ENCODE measurements around the gene DPCD.

DNA sequence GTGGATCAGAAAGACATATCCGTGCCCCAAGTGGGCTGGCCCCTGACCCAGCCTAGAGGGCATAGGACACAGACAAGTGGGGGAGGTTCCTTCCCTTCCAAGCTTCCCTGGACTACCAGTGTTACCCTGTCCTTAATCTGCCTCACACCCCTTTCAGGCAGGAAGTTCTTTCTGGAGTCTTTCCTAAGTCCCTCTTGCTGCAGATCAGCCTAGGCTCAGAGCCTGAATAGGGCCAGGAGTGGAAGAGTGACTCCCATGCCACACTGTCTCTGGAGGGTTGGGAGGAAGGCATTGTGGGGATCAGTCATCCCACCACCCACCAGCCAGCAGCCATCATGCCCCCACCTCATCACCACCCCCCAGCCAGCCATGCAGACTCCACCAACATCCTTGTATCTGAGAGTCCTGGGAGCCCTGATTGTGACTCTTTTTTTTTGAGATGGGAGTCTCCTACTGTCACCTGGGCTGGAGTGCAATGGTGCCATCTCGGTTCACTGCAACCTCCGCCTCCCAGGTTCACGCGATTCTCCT lies 22.7 kb upstream of the DPCD start:
- TF ChIP-seq YY1 (IDR thresholded peaks at IDR 0.05) = no peak
- TF ChIP-seq, protein P1, sequence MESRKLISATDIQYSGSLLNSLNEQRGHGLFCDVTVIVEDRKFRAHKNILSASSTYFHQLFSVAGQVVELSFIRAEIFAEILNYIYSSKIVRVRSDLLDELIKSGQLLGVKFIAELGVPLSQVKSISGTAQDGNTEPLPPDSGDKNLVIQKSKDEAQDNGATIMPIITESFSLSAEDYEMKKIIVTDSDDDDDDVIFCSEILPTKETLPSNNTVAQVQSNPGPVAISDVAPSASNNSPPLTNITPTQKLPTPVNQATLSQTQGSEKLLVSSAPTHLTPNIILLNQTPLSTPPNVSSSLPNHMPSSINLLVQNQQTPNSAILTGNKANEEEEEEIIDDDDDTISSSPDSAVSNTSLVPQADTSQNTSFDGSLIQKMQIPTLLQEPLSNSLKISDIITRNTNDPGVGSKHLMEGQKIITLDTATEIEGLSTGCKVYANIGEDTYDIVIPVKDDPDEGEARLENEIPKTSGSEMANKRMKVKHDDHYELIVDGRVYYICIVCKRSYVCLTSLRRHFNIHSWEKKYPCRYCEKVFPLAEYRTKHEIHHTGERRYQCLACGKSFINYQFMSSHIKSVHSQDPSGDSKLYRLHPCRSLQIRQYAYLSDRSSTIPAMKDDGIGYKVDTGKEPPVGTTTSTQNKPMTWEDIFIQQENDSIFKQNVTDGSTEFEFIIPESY (IDR thresholded peaks at IDR 0.05) = no peak
- TF ChIP-seq, protein P2, sequence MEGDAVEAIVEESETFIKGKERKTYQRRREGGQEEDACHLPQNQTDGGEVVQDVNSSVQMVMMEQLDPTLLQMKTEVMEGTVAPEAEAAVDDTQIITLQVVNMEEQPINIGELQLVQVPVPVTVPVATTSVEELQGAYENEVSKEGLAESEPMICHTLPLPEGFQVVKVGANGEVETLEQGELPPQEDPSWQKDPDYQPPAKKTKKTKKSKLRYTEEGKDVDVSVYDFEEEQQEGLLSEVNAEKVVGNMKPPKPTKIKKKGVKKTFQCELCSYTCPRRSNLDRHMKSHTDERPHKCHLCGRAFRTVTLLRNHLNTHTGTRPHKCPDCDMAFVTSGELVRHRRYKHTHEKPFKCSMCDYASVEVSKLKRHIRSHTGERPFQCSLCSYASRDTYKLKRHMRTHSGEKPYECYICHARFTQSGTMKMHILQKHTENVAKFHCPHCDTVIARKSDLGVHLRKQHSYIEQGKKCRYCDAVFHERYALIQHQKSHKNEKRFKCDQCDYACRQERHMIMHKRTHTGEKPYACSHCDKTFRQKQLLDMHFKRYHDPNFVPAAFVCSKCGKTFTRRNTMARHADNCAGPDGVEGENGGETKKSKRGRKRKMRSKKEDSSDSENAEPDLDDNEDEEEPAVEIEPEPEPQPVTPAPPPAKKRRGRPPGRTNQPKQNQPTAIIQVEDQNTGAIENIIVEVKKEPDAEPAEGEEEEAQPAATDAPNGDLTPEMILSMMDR (IDR thresholded peaks at IDR 0.05; ENCODE audit: low read depth, low read length, missing input control) = no peak
- TF ChIP-seq RAD21 (IDR thresholded peaks at IDR 0.05) = no peak
- TF ChIP-seq, protein P3, sequence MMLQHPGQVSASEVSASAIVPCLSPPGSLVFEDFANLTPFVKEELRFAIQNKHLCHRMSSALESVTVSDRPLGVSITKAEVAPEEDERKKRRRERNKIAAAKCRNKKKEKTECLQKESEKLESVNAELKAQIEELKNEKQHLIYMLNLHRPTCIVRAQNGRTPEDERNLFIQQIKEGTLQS (IDR thresholded peaks at IDR 0.05) = no peak

All from liver (tissue), 3 donors.